22Rv1 (cell line): ENCODE measurements around the gene FHL3.

Source experiments
- CTCF ChIP-seq: fragments of 450-650 bp; IDR thresholded peaks from 2 replicates; pipeline ENCODE4 v1.5.1; 2017; ENCODE audit warnings: mild to moderate bottlenecking
- ZFX ChIP-seq: fragments of 450-650 bp; IDR thresholded peaks from 2 replicates; pipeline ENCODE4 v1.6.1; 2017; ENCODE audit warnings: antibody characterized with exemption, borderline replicate concordance

- no peak for TF ChIP-seq CTCF
- no peak for TF ChIP-seq ZFX
Observed at GRCh38 chr1:38004284-38005108, 818 bp downstream of the FHL3 start.
